K562 (cell line): ENCODE results near the gene CCNL2. TPM values are rescaled to one million over a fixed set of nuclear protein-coding genes. Genes with fewer than 3 reads are reported as not detected.
A peak's percentile ranks its signal among the peaks of the same experiment; 100 is the strongest.

Experiments
- ATAC-seq: fragments of 200-7000 bp; cut with Tn5 transposase; 3 replicates; pipeline ENCODE4 v1.9.1; 2020; ENCODE audit warnings: moderate library complexity
- BruUV-seq: library from RNA; stranded (reverse); fragments of 400-500 nt; replicated peaks from 2 replicates; lab custom pipeline; 2021; lab: Mats Ljungman, UMichigan
- CTCF ChIA-PET: fragments of 300-600 bp; formaldehyde crosslinking; extraction: SDS; loops from one replicate; lab custom pipeline; 2021; ENCODE audit warnings: low intra/inter-chr PET ratio; lab: Yijun Ruan, JAX
- POLR2A ChIA-PET: fragments of 300-600, 350-650 bp; sonication (Branson Sonifier 250); formaldehyde crosslinking; extraction: SDS; loops from one replicate; lab custom pipeline; 2021; ENCODE audit warnings: antibody characterized with exemption, inconsistent platforms; lab: Yijun Ruan, JAX
- DNase-seq, 4 experiments: peaks; one replicate each; pipeline versions ENCODE4 v3.0.0 to v3.0.0-alpha.2; 2011 to 2018; ENCODE audit warnings: low spot score in 3 of 4, mixed read lengths in 3 of 4; ENCODE audit errors: extremely low read depth in 1 of 4
- FAIRE-seq: peaks from 2 replicates; lab custom pipeline; 2011; peaks lifted over from hg19 to GRCh38; lab: Jason Lieb, UNC
- H2AFZ ChIP-seq: 2 replicates; pipeline ENCODE4 v1.6.0; 2011; ENCODE audit warnings: low read depth, low read length, control low read depth, inconsistent platforms
- H3K27ac ChIP-seq: fragments of 200-600 bp; 3 replicates; pipeline ENCODE4 v1.8.0; 2011; ENCODE audit warnings: low read depth, mild to moderate bottlenecking, control low read depth, inconsistent platforms, low read length, moderate library complexity, mixed read lengths; ENCODE audit errors: extremely low read depth
- H3K27me3 ChIP-seq, 2 experiments: fragments of 300-600 bp in 1 of 2; 2 replicates in 1 of 2; 3 replicates in 1 of 2; pipeline versions ENCODE4 v1.6.0 to v1.8.0; 2011; ENCODE audit warnings: inconsistent platforms in 2 of 2, low read length in 2 of 2, mild to moderate bottlenecking in 1 of 2, mixed read lengths in 1 of 2, moderate library complexity in 1 of 2; ENCODE audit not compliant: control insufficient read depth in 2 of 2, insufficient read depth in 2 of 2
- H3K36me3 ChIP-seq: fragments of 300-600 bp; 3 replicates; pipeline ENCODE4 v1.8.0; 2011; ENCODE audit warnings: mild to moderate bottlenecking, low read length, inconsistent platforms; ENCODE audit not compliant: control insufficient read depth, insufficient read depth
- H3K4me1 ChIP-seq, 2 experiments: fragments of 200-600 bp in 1 of 2; replicated peaks in 1 of 2; 2 replicates in 1 of 2; 3 replicates in 1 of 2; pipeline versions ENCODE4 v1.5.1 to v1.8.0; 2011; ENCODE audit warnings: inconsistent platforms in 2 of 2, low read length in 2 of 2, mild to moderate bottlenecking in 1 of 2, mixed read lengths in 1 of 2, moderate library complexity in 1 of 2; ENCODE audit not compliant: control insufficient read depth in 2 of 2, insufficient read depth in 2 of 2
- H3K4me2 ChIP-seq: 2 replicates; pipeline ENCODE4 v1.6.1; 2011; ENCODE audit warnings: low read length, control low read depth, inconsistent platforms, mixed read lengths; ENCODE audit not compliant: insufficient read depth
- H3K4me3 ChIP-seq: fragments of 200-600 bp; sonication (generic), shearing (Covaris generic); 2 replicates; pipeline ENCODE4 v1.5.1; 2016; ENCODE audit warnings: control low read depth, inconsistent platforms
- H3K79me2 ChIP-seq: fragments of 200-600 bp; 3 replicates; pipeline ENCODE4 v1.8.0; 2011; ENCODE audit warnings: low read length, inconsistent platforms; ENCODE audit not compliant: control insufficient read depth, insufficient read depth
- H3K9ac ChIP-seq, 2 experiments: 2 replicates each; pipeline versions ENCODE4 v1.6.0 to v1.6.1; 2011; ENCODE audit warnings: low read depth in 2 of 2, low read length in 2 of 2, control low read depth in 1 of 2, inconsistent platforms in 1 of 2, mild to moderate bottlenecking in 1 of 2, mixed read lengths in 1 of 2; ENCODE audit not compliant: insufficient read depth in 1 of 2
- H3K9me1 ChIP-seq: one replicate; pipeline ENCODE4 v1.6.0; 2011; ENCODE audit warnings: inconsistent platforms, mild to moderate bottlenecking, low read length, moderate library complexity; ENCODE audit not compliant: control insufficient read depth, insufficient read depth
- H3K9me3 ChIP-seq: replicated peaks from 2 replicates; pipeline ENCODE4 v1.5.1; 2011; ENCODE audit warnings: low read depth, low read length, inconsistent platforms; ENCODE audit not compliant: control insufficient read depth, insufficient read depth
- H4K20me1 ChIP-seq: replicated peaks from 2 replicates; pipeline ENCODE4 v1.6.1; 2011; ENCODE audit warnings: low read length, inconsistent platforms, mixed read lengths; ENCODE audit not compliant: control insufficient read depth, insufficient read depth
- DMBX1 ChIP-seq: fragments of 250-450 bp; sonication (Bioruptor Pico); IDR thresholded peaks from 2 replicates; pipeline ENCODE4 v1.8.0; 2022; ENCODE audit warnings: inconsistent platforms, mild to moderate bottlenecking, moderate library complexity, borderline replicate concordance
- KAT7 ChIP-seq: sonication (generic); formaldehyde crosslinking; IDR thresholded peaks from 2 replicates; pipeline ENCODE4 v1.8.0; 2022; ENCODE audit warnings: missing genetic modification reagents, mild to moderate bottlenecking, borderline replicate concordance
- MYC ChIP-seq, 2 experiments: fragments of 250-450 bp in 1 of 2; sonication (Bioruptor Pico) in 1 of 2; IDR thresholded peaks; 2 replicates each; pipeline versions ENCODE4 v1.5.1 to v1.6.1; 2012 to 2021; ENCODE audit warnings: low read depth in 2 of 2, borderline replicate concordance in 1 of 2, improper control_type of control experiment in 1 of 2, low read length in 1 of 2, mild to moderate bottlenecking in 1 of 2, moderate library complexity in 1 of 2
- THAP7 ChIP-seq: fragments of 250-450 bp; sonication (Bioruptor Pico); IDR thresholded peaks from 2 replicates; pipeline ENCODE4 v1.5.0; 2021
- ZBTB40 ChIP-seq, 2 experiments: fragments of 450-650 bp in 1 of 2; sonication (generic) in 1 of 2; formaldehyde crosslinking in 1 of 2; IDR thresholded peaks; 2 replicates each; pipeline versions ENCODE4 v1.7.1 to v1.9.0; 2016 to 2022; ENCODE audit warnings: inconsistent platforms in 1 of 2, mild to moderate bottlenecking in 1 of 2, missing genetic modification reagents in 1 of 2
- WGBS: fragments of 100-300 bp; shearing (Covaris generic); methylation state at CpG from one replicate; pipeline ENCODE4 v1.1.6; 2016; ENCODE audit warnings: low coverage, mixed read lengths; ENCODE audit not compliant: insufficient coverage; ENCODE audit errors: missing lambda C conversion rate; 5-methylcytosine and 5-hydroxymethylcytosine counted together
- in situ Hi-C: fragments of 300-500 bp; cut with MboI; formaldehyde crosslinking; loops from 4 replicates; pipeline ENCODE4 v1.15.0; 2018; ENCODE audit warnings: inconsistent platforms, mixed read lengths
- intact Hi-C: fragments of 100-400 bp; cut with micrococcal nuclease; formaldehyde crosslinking; loops from 2 replicates; pipeline ENCODE4 v1.14.2; 2022
- polyA plus RNA-seq, 8 experiments: library from polyadenylated mRNA; depleted of rRNA in 4 of 8; stranded (reverse) in 5 of 8; unstranded in 3 of 8; fragments of >200 nt; fragmentation: Nextera tagmentation in 2 of 8; fragmentation: Illumina TruSeq in 1 of 8; extraction: Ambion mirVana in 2 of 8; extraction: Trizol in 1 of 8; gene quantifications; 2 replicates each; pipeline versions ENCODE4 v1.2.1 to v1.2.3, GENCODE V29; 2011 to 2014; ENCODE audit warnings: inconsistent platforms in 1 of 8, missing spikeins in 1 of 8
- total RNA-seq, 7 experiments: library from RNA; depleted of rRNA in 6 of 7; stranded (reverse); fragments of >200 nt in 6 of 7; fragmentation: Illumina TruSeq in 2 of 7; extraction: Trizol in 2 of 7; gene quantifications; 2 replicates each; pipeline versions ENCODE4 v1.2.1 to v1.2.3, GENCODE V29; 2011 to 2021; ENCODE audit warnings: low replicate concordance in 1 of 7

The CCNL2 gene
- total and polyA plus RNA-seq, 9 of the 15 experiments (the other 6 are each of a cell fraction or from before 2014, with no cell fraction given) = 2.8 to 287 (median 94.5) TPM

- DNase-seq = peak; percentile 52 to 85 (median 68)
- peaks cover 24% of the 10 kb centered on the region; the same call in 1 of the 3 replicates for H3K36me3 ChIP-seq
- peaks cover 64% of the 10 kb centered on the region for H3K79me2 ChIP-seq
- H3K27me3 ChIP-seq = no peaks in the 10 kb centered on the region
- H3K27ac ChIP-seq = peak overlapping the region; percentile 95
- ChIA-PET CTCF (no interaction called here), POLR2A (interaction anchor here (0.5 to 4.8 kb wide), 15 partner anchors 10 to 964 kb away, joined by 3 to 22 read pairs (median 3); partner anchors contain the start of genes AURKAIP1 and MRPL20)
- BruUV-seq = no TSS peak
- intact Hi-C loops (no loop called here), in situ Hi-C loops (no loop called here)
- peaks cover 39% of the 10 kb centered on the region for H4K20me1 ChIP-seq
- peaks cover 14 to 82% of the 10 kb centered on the region in 2 experiments; a peak in 3 of 5 replicates for H3K4me1 ChIP-seq
- FAIRE-seq = peak; percentile 90
- H3K4me2 ChIP-seq = peak overlapping the region; percentile 91
- peak overlapping the region; percentile 98 for H3K4me3 ChIP-seq
- WGBS = 2% methylated on average over 21 of the region's 26 CpGs
- H3K9me1 ChIP-seq = peaks cover 8% of the 10 kb centered on the region
- peak overlapping the region; percentile 82 to 98 for H3K9ac ChIP-seq
- peak; percentile 79 for ATAC-seq
- no peaks in the 10 kb centered on the region for H3K9me3 ChIP-seq
- no peak overlapping the region; the same call in 1 of the 2 replicates for H2AFZ ChIP-seq
- TF ChIP-seq DMBX1 (CRISPR knock-in tag) (no peak), ZBTB40 (IDR thresholded peaks at IDR 0.05) (peak; percentile 71), ZBTB40 (CRISPR knock-in tag; IDR thresholded peaks at IDR 0.05) (no peak), MYC (IDR thresholded peaks at IDR 0.05; ENCODE audit: low read depth, low read length) (peak; percentile 47; the same call in 1 of the 2 replicates), MYC (CRISPR knock-in tag; IDR thresholded peaks at IDR 0.05; ENCODE audit: borderline replicate concordance, low read depth) (no peak), THAP7 (CRISPR knock-in tag) (0 out of 2 replicates have a peak, but pooled peaks have one; percentile 60), KAT7 (CRISPR knock-in tag) (peak; percentile 84; the same call in 1 of the 2 replicates)
These were observed 51.3 kb downstream of the CCNL2 start for GRCh38 chr1:1347663-1348419.
